SK-N-SH treated with all-trans-retinoic acid at 6 μM for 48 hours (cell line): ENCODE results near the gene DXO.

ENCODE experiments used
- ARNTL ChIP-seq: fragments of 450-650 bp; formaldehyde crosslinking; IDR thresholded peaks from 2 replicates; pipeline ENCODE4 v1.5.0; 2020; ENCODE audit warnings: low read depth, mild to moderate bottlenecking, moderate library complexity, borderline replicate concordance
- CSRNP3 ChIP-seq: fragments of 250-450 bp; sonication (Bioruptor Pico); IDR thresholded peaks from 2 replicates; pipeline ENCODE4 v1.5.1; 2021; ENCODE audit warnings: mild to moderate bottlenecking, moderate library complexity
- ESRRG ChIP-seq: fragments of 250-450 bp; sonication (Bioruptor Pico); IDR thresholded peaks from 2 replicates; pipeline ENCODE4 v1.6.1; 2021; ENCODE audit warnings: mild to moderate bottlenecking
- GLIS3 ChIP-seq: fragments of 250-450 bp; sonication (Bioruptor Pico); IDR thresholded peaks from 2 replicates; pipeline ENCODE4 v1.5.0; 2020; ENCODE audit warnings: mild to moderate bottlenecking, moderate library complexity
- RARB ChIP-seq: fragments of 250-450 bp; sonication (Bioruptor Pico); IDR thresholded peaks from 2 replicates; pipeline ENCODE4 v1.8.0; 2021; ENCODE audit warnings: mild to moderate bottlenecking, moderate library complexity
- TCF4 ChIP-seq: fragments of 250-450 bp; sonication (Bioruptor Pico); IDR thresholded peaks from 2 replicates; pipeline ENCODE4 v1.8.0; 2021; ENCODE audit warnings: mild to moderate bottlenecking, moderate library complexity, borderline replicate concordance
- ZFP3 ChIP-seq: fragments of 250-450 bp; sonication (Bioruptor Pico); IDR thresholded peaks from 2 replicates; pipeline ENCODE4 v1.5.0; 2020; ENCODE audit warnings: mild to moderate bottlenecking, moderate library complexity
- ZFP30 ChIP-seq: fragments of 450-650 bp; formaldehyde crosslinking; IDR thresholded peaks from 2 replicates; pipeline ENCODE4 v1.5.0; 2022; ENCODE audit warnings: mild to moderate bottlenecking, moderate library complexity
- TF ChIP-seq, protein P1 (sequence below): fragments of 250-450 bp; sonication (Bioruptor Pico); IDR thresholded peaks from 2 replicates; pipeline ENCODE4 v1.8.0; 2020; ENCODE audit warnings: mild to moderate bottlenecking, moderate library complexity, borderline replicate concordance
- TF ChIP-seq, protein P2 (sequence below): fragments of 250-450 bp; sonication (Bioruptor Pico); IDR thresholded peaks from 2 replicates; pipeline ENCODE4 v1.5.0; 2020; ENCODE audit warnings: mild to moderate bottlenecking, moderate library complexity
- TF ChIP-seq, protein P3 (sequence below): fragments of 250-450 bp; sonication (Bioruptor Pico); IDR thresholded peaks from 2 replicates; pipeline ENCODE4 v1.5.1; 2020; ENCODE audit warnings: low read depth, mild to moderate bottlenecking, moderate library complexity
- TF ChIP-seq, protein P4 (sequence below): fragments of 250-450 bp; sonication (Bioruptor Pico); IDR thresholded peaks from 2 replicates; pipeline ENCODE4 v1.8.0; 2021; ENCODE audit warnings: low read depth, mild to moderate bottlenecking, moderate library complexity, borderline replicate concordance

DNA sequence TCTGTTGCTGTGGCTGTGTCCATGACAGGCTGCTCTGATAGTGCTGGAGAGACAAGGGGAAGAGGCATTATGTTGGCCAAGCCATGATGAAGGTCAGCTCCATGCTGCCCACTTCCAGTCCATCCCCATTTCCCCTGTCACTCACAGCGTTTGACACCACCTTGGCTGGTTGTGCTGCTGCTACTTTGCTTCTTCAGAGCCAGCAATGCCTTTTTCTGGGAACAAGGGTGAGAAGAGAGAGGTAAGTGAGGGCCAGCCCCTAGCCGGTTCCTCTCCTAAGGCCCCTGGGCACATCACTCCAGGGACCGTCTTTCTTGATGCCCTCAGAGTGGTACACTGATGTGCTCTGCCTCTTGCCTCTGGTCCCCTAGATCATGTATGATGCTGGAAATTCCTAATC, 15.1 kb downstream of the DXO start:
- TF ChIP-seq RARB (CRISPR knock-in tag), result no peak
- TF ChIP-seq, protein P1, sequence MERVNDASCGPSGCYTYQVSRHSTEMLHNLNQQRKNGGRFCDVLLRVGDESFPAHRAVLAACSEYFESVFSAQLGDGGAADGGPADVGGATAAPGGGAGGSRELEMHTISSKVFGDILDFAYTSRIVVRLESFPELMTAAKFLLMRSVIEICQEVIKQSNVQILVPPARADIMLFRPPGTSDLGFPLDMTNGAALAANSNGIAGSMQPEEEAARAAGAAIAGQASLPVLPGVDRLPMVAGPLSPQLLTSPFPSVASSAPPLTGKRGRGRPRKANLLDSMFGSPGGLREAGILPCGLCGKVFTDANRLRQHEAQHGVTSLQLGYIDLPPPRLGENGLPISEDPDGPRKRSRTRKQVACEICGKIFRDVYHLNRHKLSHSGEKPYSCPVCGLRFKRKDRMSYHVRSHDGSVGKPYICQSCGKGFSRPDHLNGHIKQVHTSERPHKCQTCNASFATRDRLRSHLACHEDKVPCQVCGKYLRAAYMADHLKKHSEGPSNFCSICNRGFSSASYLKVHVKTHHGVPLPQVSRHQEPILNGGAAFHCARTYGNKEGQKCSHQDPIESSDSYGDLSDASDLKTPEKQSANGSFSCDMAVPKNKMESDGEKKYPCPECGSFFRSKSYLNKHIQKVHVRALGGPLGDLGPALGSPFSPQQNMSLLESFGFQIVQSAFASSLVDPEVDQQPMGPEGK (CRISPR knock-in tag), result no peak
- TF ChIP-seq, protein P2, sequence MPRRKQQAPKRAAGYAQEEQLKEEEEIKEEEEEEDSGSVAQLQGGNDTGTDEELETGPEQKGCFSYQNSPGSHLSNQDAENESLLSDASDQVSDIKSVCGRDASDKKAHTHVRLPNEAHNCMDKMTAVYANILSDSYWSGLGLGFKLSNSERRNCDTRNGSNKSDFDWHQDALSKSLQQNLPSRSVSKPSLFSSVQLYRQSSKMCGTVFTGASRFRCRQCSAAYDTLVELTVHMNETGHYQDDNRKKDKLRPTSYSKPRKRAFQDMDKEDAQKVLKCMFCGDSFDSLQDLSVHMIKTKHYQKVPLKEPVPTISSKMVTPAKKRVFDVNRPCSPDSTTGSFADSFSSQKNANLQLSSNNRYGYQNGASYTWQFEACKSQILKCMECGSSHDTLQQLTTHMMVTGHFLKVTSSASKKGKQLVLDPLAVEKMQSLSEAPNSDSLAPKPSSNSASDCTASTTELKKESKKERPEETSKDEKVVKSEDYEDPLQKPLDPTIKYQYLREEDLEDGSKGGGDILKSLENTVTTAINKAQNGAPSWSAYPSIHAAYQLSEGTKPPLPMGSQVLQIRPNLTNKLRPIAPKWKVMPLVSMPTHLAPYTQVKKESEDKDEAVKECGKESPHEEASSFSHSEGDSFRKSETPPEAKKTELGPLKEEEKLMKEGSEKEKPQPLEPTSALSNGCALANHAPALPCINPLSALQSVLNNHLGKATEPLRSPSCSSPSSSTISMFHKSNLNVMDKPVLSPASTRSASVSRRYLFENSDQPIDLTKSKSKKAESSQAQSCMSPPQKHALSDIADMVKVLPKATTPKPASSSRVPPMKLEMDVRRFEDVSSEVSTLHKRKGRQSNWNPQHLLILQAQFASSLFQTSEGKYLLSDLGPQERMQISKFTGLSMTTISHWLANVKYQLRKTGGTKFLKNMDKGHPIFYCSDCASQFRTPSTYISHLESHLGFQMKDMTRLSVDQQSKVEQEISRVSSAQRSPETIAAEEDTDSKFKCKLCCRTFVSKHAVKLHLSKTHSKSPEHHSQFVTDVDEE (CRISPR knock-in tag), result no peak
- no peak for TF ChIP-seq ARNTL (CRISPR knock-in tag)
- TF ChIP-seq GLIS3, result no peak
- TF ChIP-seq CSRNP3, result no peak
- no peak for TF ChIP-seq ZFP30
- no peak for TF ChIP-seq ZFP3 (CRISPR knock-in tag)
- TF ChIP-seq TCF4 (CRISPR knock-in tag), result no peak
- TF ChIP-seq, protein P3, sequence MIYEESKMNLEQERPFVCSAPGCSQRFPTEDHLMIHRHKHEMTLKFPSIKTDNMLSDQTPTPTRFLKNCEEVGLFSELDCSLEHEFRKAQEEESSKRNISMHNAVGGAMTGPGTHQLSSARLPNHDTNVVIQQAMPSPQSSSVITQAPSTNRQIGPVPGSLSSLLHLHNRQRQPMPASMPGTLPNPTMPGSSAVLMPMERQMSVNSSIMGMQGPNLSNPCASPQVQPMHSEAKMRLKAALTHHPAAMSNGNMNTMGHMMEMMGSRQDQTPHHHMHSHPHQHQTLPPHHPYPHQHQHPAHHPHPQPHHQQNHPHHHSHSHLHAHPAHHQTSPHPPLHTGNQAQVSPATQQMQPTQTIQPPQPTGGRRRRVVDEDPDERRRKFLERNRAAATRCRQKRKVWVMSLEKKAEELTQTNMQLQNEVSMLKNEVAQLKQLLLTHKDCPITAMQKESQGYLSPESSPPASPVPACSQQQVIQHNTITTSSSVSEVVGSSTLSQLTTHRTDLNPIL (CRISPR knock-in tag), result no peak
- TF ChIP-seq, protein P4, sequence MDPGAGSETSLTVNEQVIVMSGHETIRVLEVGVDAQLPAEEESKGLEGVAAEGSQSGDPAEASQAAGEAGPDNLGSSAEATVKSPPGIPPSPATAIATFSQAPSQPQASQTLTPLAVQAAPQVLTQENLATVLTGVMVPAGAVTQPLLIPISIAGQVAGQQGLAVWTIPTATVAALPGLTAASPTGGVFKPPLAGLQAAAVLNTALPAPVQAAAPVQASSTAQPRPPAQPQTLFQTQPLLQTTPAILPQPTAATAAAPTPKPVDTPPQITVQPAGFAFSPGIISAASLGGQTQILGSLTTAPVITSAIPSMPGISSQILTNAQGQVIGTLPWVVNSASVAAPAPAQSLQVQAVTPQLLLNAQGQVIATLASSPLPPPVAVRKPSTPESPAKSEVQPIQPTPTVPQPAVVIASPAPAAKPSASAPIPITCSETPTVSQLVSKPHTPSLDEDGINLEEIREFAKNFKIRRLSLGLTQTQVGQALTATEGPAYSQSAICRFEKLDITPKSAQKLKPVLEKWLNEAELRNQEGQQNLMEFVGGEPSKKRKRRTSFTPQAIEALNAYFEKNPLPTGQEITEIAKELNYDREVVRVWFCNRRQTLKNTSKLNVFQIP (CRISPR knock-in tag), result no peak
- no peak for TF ChIP-seq ESRRG (CRISPR knock-in tag)
